SU-DHL-6 (cell line): ENCODE data around the gene MAT1A.
"Not testable (repeated sequence)": the region's sequence is repeated elsewhere in the genome, so short reads cannot be mapped to it uniquely, and the experiment has no call there.

Experiments
- EZH2phosphoT487 ChIP-seq: fragments of 200-600 bp; sonication (generic), shearing (Covaris generic); conservative IDR thresholded peaks from 2 replicates; pipeline ENCODE4 v1.6.1; 2018; ENCODE audit warnings: mild to moderate bottlenecking, antibody characterized with exemption, low read length, moderate library complexity, mixed read lengths
- TF ChIP-seq, protein P1 (sequence below): fragments of 200-600 bp; sonication (generic); IDR thresholded peaks from one replicate; pipeline ENCODE4 v1.5.1; 2017; ENCODE audit warnings: antibody characterized with exemption, mild to moderate bottlenecking, low read length, moderate library complexity; ENCODE audit not compliant: insufficient read depth, poor library complexity, severe bottlenecking

DNA sequence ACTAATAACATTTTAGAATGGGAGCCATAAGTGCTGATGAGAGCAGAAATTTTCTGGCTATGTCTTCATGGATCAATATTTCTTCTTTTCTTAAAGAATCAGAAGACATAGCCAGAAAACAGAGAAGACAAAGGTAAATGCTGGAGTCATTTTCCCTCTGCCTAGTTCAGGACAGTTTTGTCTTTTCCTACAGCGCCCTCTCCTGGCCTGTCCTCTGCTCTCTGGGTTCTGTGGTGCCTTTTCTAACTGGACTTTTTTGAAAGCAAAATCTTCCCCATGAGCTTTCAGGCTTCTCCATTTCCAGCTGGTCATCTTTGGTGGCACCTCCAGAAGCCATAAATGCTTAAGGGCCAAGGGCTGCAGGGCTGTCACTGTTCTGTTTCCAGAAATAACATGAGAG, 39.1 kb downstream of the MAT1A start:
- TF ChIP-seq, protein P1, sequence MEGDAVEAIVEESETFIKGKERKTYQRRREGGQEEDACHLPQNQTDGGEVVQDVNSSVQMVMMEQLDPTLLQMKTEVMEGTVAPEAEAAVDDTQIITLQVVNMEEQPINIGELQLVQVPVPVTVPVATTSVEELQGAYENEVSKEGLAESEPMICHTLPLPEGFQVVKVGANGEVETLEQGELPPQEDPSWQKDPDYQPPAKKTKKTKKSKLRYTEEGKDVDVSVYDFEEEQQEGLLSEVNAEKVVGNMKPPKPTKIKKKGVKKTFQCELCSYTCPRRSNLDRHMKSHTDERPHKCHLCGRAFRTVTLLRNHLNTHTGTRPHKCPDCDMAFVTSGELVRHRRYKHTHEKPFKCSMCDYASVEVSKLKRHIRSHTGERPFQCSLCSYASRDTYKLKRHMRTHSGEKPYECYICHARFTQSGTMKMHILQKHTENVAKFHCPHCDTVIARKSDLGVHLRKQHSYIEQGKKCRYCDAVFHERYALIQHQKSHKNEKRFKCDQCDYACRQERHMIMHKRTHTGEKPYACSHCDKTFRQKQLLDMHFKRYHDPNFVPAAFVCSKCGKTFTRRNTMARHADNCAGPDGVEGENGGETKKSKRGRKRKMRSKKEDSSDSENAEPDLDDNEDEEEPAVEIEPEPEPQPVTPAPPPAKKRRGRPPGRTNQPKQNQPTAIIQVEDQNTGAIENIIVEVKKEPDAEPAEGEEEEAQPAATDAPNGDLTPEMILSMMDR = not testable (repeated sequence)
- not testable (repeated sequence) for TF ChIP-seq EZH2phosphoT487
